HepG2 (cell line): Measurements from ENCODE around the gene SLC43A3. TPM values are rescaled to one million over a fixed set of nuclear protein-coding genes. Genes with fewer than 3 reads are reported as not detected.

Experiments
- EHMT2 ChIP-seq: fragments of 200-600 bp; sonication (generic); IDR thresholded peaks from 2 replicates; pipeline ENCODE4 v1.7.0; 2017; ENCODE audit warnings: antibody characterized with exemption, low read depth, low read length, borderline replicate concordance
- GATA4 ChIP-seq: sonication (generic); IDR thresholded peaks from 2 replicates; pipeline ENCODE4 v1.6.1; 2016; ENCODE audit warnings: antibody characterized with exemption, low read depth, borderline replicate concordance
- HMGXB3 ChIP-seq: sonication (generic); formaldehyde crosslinking; IDR thresholded peaks from 2 replicates; pipeline ENCODE4 v1.4.0; 2020; ENCODE audit warnings: missing genetic modification reagents, borderline replicate concordance
- HNRNPL ChIP-seq: fragments of 200-400 bp; formaldehyde crosslinking; IDR thresholded peaks from 2 replicates; pipeline ENCODE4 v1.6.1; 2017; ENCODE audit warnings: mild to moderate bottlenecking, low read depth, low read length
- NAIF1 ChIP-seq: sonication (generic); formaldehyde crosslinking; IDR thresholded peaks from 2 replicates; pipeline ENCODE4 v1.5.0; 2020; ENCODE audit warnings: mild to moderate bottlenecking, missing genetic modification reagents, borderline replicate concordance
- NFKBIZ ChIP-seq: IDR thresholded peaks from 2 replicates; pipeline ENCODE4 v1.6.1; 2018; ENCODE audit warnings: missing genetic modification reagents, missing compliant biosample characterization
- PAX8 ChIP-seq: sonication (generic); formaldehyde crosslinking; IDR thresholded peaks from 2 replicates; pipeline ENCODE4 v1.8.0; 2022; ENCODE audit warnings: mild to moderate bottlenecking, missing genetic modification reagents, borderline replicate concordance
- PREB ChIP-seq: sonication (generic); formaldehyde crosslinking; IDR thresholded peaks from 2 replicates; pipeline ENCODE4 v1.4.0; 2020; ENCODE audit warnings: missing genetic modification reagents
- SETDB1 ChIP-seq: sonication (generic); formaldehyde crosslinking; IDR thresholded peaks from 2 replicates; pipeline ENCODE4 v1.5.1; 2020; ENCODE audit warnings: missing genetic modification reagents, mild to moderate bottlenecking, borderline replicate concordance
- YY1 ChIP-seq: IDR thresholded peaks from 2 replicates; pipeline ENCODE4 v1.6.1; 2011; ENCODE audit warnings: low read length, low read depth, moderate library complexity, mild to moderate bottlenecking; ENCODE audit not compliant: insufficient read depth, insufficient replicate concordance
- ZFP36 ChIP-seq: fragments of 150-350 bp; IDR thresholded peaks from 2 replicates; pipeline ENCODE4 v1.6.1; 2018; ENCODE audit warnings: borderline replicate concordance, low read length, low read depth; ENCODE audit not compliant: partially characterized antibody
- ZFYVE20 ChIP-seq: sonication (generic); formaldehyde crosslinking; IDR thresholded peaks from 2 replicates; pipeline ENCODE4 v1.8.0; 2023; ENCODE audit warnings: low read depth, mild to moderate bottlenecking, moderate library complexity, missing genetic modification reagents, borderline replicate concordance
- ZNF564 ChIP-seq: sonication (generic); formaldehyde crosslinking; IDR thresholded peaks from 2 replicates; pipeline ENCODE4 v1.8.1; 2023; ENCODE audit warnings: mild to moderate bottlenecking, missing genetic modification reagents
- ZNF615 ChIP-seq: sonication (generic); formaldehyde crosslinking; IDR thresholded peaks from 2 replicates; pipeline ENCODE4 v1.5.0; 2020; ENCODE audit warnings: mild to moderate bottlenecking, missing genetic modification reagents, borderline replicate concordance
- ZNF710 ChIP-seq: sonication (generic); formaldehyde crosslinking; IDR thresholded peaks from 2 replicates; pipeline ENCODE4 v1.5.0; 2020; ENCODE audit warnings: mild to moderate bottlenecking, missing genetic modification reagents, borderline replicate concordance
- ZNF780A ChIP-seq: sonication (generic); formaldehyde crosslinking; IDR thresholded peaks from 2 replicates; pipeline ENCODE4 v1.8.0; 2022; ENCODE audit warnings: mild to moderate bottlenecking, missing genetic modification reagents, moderate library complexity
- ZNF816 ChIP-seq: sonication (generic); formaldehyde crosslinking; IDR thresholded peaks from 2 replicates; pipeline ENCODE4 v1.8.0; 2022; ENCODE audit warnings: missing genetic modification reagents, mild to moderate bottlenecking, borderline replicate concordance
- ZZZ3 ChIP-seq: sonication (generic); formaldehyde crosslinking; IDR thresholded peaks from 2 replicates; pipeline ENCODE4 v1.4.0; 2020; ENCODE audit warnings: missing genetic modification reagents, mild to moderate bottlenecking, borderline replicate concordance
- polyA plus RNA-seq, 8 experiments: library from polyadenylated mRNA; depleted of rRNA in 3 of 8; stranded (reverse) in 7 of 8; unstranded in 1 of 8; fragments of >200 nt; fragmentation: Illumina TruSeq in 4 of 8; extraction: Trizol in 4 of 8; gene quantifications; 2 replicates each; pipeline versions ENCODE4 v1.2.1 to v1.2.3, GENCODE V29; 2011 to 2016; ENCODE audit warnings: low read depth in 4 of 8, missing spikeins in 1 of 8, mixed read lengths in 1 of 8; ENCODE audit not compliant: insufficient read depth in 1 of 8
- total RNA-seq, 5 experiments: library from RNA; depleted of rRNA; stranded (reverse); fragments of >200 nt; fragmentation: Illumina TruSeq; extraction: Trizol; gene quantifications; 2 replicates each; pipeline ENCODE4 v1.2.3, GENCODE V29; 2016; ENCODE audit warnings: low read depth in 1 of 5
- TF ChIP-seq, protein P1 (sequence below): IDR thresholded peaks from 2 replicates; pipeline ENCODE4 v1.6.1; 2012; ENCODE audit warnings: low read depth, low read length, improper control_type of control experiment

Gene SLC43A3
- total and polyA plus RNA-seq, 2 of the 13 experiments (the other 11 are each of a cell fraction or from before 2014, with no cell fraction given), result 2.6 TPM; not detected in 1

- TF ChIP-seq HMGXB3 (CRISPR knock-in tag) (no peak), HNRNPL (no peak), ZNF780A (no peak), NFKBIZ (no peak), NAIF1 (no peak), ZNF710 (CRISPR knock-in tag) (no peak), EHMT2 (peak; percentile 5; the same call in 1 of the 2 replicates), ZNF615 (CRISPR knock-in tag) (no peak), ZFYVE20 (CRISPR knock-in tag) (no peak), PAX8 (CRISPR knock-in tag) (no peak), SETDB1 (CRISPR knock-in tag) (no peak), YY1 (no peak), PREB (CRISPR knock-in tag) (no peak), ZFP36 (no peak), ZZZ3 (no peak), GATA4 (peak; percentile 17; the same call in 1 of the 2 replicates), ZNF816 (CRISPR knock-in tag) (no peak; the same call in 1 of the 2 replicates), ZNF564 (CRISPR knock-in tag) (no peak)
- TF ChIP-seq, protein P1, sequence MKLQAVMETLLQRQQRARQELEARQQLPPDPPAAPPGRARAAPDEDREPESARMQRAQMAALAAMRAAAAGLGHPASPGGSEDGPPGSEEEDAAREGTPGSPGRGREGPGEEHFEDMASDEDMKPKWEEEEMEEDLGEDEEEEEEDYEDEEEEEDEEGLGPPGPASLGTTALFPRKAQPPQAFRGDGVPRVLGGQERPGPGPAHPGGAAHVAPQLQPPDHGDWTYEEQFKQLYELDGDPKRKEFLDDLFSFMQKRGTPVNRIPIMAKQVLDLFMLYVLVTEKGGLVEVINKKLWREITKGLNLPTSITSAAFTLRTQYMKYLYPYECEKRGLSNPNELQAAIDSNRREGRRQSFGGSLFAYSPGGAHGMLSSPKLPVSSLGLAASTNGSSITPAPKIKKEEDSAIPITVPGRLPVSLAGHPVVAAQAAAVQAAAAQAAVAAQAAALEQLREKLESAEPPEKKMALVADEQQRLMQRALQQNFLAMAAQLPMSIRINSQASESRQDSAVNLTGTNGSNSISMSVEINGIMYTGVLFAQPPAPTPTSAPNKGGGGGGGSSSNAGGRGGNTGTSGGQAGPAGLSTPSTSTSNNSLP, result peak; percentile 83
Measured at GRCh38 chr11:57440744-57441414, 14.0 kb upstream of the SLC43A3 start (continued).
